HG02798 (cell line): ENCODE data around the gene CPM.
A peak's percentile ranks its signal among the peaks of the same experiment; 100 is the strongest.

Experiments
- ATAC-seq: cut with Tn5 transposase; IDR thresholded peaks from one replicate; pipeline ENCODE4 v1.9.1; 2021; ENCODE audit warnings: mild to moderate bottlenecking; ENCODE audit not compliant: unreplicated experiment, poor library complexity

CPM gene

DNA sequence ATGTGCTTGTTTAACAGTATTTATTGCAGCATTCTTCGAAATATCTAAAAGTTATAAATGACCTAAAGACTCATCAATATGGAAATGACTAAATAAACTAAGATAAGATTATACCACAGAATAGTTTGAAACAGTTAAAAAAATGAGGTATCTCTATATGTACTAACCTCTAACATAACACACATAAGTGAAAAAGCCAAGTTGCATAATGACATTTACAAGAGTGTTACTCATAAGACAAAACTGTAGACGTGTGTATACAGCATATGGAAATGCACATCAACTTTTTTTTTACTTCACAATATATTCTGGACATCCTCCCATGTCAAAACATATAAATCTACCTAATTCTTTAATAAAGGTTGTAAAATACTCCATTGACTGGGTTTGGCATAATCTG is 22.8 kb downstream of the CPM start:
- no peak for ATAC-seq

GRCh38 chr12:68908076-68908475 is 24.9 kb downstream of the CPM start:
- ATAC-seq: no peak

DNA sequence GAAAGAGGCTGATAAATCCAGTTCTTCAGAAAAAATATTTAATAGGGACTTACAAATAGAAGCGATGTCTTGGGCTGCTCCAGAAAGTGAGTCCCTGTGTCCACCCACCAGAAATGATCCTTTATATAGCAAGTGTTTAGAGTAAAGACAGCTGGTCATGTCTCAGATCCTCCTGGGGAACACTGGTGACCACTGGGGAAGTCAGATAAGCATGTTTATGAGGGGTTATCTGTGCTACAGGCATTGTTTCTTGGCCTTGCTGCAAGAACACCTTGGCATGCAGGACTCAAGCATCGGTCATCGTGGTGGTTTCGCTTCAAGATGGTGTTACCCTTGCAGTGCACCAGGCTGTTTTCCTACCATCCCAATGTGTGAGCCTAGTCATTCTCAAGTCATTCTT is 27.2 kb downstream of the CPM start:
- ATAC-seq: no peak

- peak; percentile 35 for ATAC-seq
Measured at GRCh38 chr12:68904351-68904962, 28.5 kb downstream of the CPM start.

GRCh38 chr12:68903511-68903910 is 29.5 kb downstream of the CPM start:
- ATAC-seq: no peak

DNA sequence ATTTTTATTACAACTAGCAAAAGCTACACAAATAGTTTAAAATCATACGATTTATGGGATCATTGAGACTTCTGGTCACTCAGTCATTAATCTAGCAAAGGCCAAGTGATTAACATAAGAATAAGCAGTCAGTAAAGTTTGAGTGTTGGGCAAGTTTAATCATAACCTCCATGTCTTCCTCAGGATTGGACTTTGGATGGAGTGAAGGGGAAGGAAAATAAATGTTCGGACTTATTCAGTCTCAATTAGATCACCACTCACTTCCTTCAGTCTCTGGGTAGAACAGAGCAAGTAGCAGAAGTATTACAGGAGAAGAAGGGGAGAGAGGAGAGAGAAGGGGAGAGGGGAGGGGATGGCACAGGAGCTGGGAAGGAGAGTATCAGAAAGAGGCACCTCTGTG is 31.4 kb downstream of the CPM start:
- ATAC-seq: no peak

- ATAC-seq: no peak
Measured at GRCh38 chr12:68901145-68901544, 31.8 kb downstream of the CPM start.

GRCh38 chr12:68900241-68900640 is 32.7 kb downstream of the CPM start:
- no peak for ATAC-seq

DNA sequence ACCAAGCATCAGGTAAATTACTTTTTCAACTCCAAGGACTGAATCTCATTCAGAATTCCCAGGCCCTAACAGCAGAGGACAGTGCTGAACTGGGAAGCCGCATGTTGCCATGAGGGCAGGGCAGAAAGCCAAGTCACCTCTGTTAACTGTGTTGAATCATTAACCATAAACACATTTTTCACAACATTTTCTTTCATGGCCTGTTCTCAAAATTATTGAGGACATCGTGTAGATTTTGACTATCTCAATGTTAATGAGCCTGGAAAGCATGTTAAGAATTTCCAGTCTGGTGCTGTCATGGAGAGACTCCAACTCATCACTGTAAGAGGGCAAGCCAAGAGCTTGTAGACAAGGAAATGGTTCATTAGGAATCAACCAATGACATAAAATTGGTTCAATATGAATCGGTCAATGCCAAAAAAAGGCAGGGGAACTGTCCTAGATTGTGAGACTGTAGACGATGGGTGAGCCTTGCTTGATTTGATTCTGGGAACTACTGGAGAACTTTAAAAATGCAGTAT is 33.7 kb downstream of the CPM start:
- no peak for ATAC-seq

DNA sequence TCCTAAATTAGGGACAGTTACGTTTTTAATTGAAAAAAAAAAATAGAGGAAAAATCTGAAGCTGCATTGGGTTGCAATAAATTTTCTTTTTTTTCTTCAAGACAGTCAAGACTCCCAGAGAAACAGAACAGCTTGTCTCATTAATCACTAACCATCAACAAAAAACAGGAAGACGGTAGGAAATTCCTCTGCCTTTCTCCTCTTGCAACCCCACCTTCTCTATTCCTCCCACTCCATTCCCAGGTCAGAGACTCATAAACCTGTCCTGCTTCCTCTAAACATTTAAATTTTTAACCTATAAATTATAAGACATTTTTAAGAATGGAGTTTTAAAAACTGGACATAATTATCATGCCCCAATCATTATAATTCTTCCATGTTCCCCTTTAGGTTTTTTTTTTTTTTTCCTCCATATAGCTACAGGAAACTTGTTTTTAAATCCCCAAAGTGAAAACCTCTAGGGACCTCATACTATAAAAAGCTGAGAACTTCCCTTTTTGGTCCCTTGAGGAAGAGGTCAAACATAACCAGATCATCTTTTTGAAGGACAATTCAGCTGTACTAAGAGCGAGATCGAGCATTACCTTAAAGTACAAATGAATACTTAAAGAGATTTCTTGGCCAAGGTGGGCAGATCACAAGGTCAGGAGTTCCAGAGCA is 36.0 kb downstream of the CPM start:
- ATAC-seq: no peak

GRCh38 chr12:68894276-68894855 is 38.6 kb downstream of the CPM start:
- no peak for ATAC-seq

GRCh38 chr12:68893741-68894140 is 39.2 kb downstream of the CPM start:
- no peak for ATAC-seq

DNA sequence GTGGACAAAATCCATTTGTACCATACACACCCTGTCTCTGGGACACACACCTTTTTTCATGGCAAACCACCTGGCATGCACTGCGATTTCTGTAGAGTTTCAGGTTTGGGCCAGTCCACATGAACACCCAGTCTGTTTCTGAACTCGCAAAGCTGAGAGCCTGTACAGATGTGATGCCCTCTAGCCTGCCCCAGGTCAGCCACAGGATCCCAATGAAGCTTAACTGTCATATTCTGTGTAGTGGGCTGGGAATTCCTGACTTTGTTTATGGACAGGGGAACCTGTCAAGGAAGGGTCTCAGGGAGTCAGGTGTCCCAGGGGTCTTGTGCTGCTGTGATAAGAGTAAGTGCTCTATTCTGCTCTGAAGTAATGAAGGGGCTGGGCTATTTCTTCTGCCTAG is 39.8 kb downstream of the CPM start:
- no peak for ATAC-seq

GRCh38 chr12:68891141-68891540 is 41.8 kb downstream of the CPM start:
- ATAC-seq: no peak

DNA sequence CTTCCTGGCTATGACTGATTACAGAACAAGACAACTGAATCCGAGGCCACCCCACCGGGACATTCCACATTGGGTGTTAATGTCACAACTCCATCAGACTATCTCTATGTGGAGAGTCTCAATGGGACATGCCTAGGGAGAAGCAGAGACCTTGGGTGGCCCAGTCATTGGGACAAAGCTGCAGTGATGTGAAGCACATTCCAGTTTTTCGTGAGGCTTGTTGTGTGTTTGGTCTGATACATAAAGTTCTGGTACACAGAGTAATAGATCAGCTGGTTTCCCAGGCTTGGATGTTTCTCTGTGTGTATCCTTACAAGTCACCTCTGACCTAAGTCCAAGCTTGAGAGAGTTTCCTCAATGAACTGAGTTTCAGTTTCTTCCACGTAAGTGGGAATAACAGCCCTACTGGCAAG is 42.3 kb downstream of the CPM start:
- ATAC-seq: no peak

GRCh38 chr12:68888243-68888642 is 44.7 kb downstream of the CPM start:
- ATAC-seq: no peak

DNA sequence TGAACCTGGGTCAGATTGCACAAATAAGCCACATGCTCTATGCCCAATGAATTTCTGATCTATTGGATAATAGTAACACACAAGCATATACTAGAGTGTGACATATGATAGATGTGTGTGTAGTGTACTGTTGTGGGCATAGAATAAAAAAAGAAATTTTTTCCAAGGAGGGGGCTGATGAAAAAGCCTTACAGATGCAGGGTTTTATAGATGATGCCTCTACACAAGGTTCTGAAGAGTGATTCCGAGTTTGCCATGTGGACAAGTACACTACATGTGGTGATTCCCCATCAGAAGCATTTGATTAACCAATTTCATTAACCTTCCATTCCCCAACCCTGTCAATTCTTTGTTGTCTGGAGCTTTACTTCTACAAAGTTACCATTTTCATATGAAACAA is 45.3 kb downstream of the CPM start:
- ATAC-seq: no peak

GRCh38 chr12:68886636-68887572 is 46.1 kb downstream of the CPM start:
- no peak for ATAC-seq

- no peak for ATAC-seq
Measured at GRCh38 chr12:68885381-68885780, 47.6 kb downstream of the CPM start.

GRCh38 chr12:68884251-68884650 is 48.7 kb downstream of the CPM start:
- ATAC-seq: no peak

- ATAC-seq: no peak
Measured at GRCh38 chr12:68883151-68883550, 49.8 kb downstream of the CPM start.
